Mesenchymal stem cell (in vitro differentiated cells and primary cell): ENCODE measurements around the gene APOBEC3F.
A peak's percentile ranks its signal among the peaks of the same experiment; 100 is the strongest.
"Not testable (repeated sequence)": the region's sequence is repeated elsewhere in the genome, so short reads cannot be mapped to it uniquely, and the experiment has no call there.

ENCODE experiments used
- DNase-seq: peaks from one replicate; pipeline ENCODE4 v3.0.0-alpha.2; 2013
- H2AFZ ChIP-seq: one replicate; pipeline ENCODE4 v1.6.1; 2013; ENCODE audit warnings: low read depth, mild to moderate bottlenecking, control low read depth, inconsistent platforms, low read length, moderate library complexity
- H2AK5ac ChIP-seq: 2 replicates; pipeline ENCODE4 v1.6.1; 2013; ENCODE audit warnings: low read length, moderate library complexity, mild to moderate bottlenecking, inconsistent platforms; ENCODE audit not compliant: severe bottlenecking
- H2BK120ac ChIP-seq: one replicate; pipeline ENCODE4 v1.6.1; 2013; ENCODE audit warnings: low read depth, mild to moderate bottlenecking, inconsistent platforms, low read length, moderate library complexity
- H2BK12ac ChIP-seq, 2 experiments: one replicate each; pipeline ENCODE4 v1.6.1; 2013; ENCODE audit warnings: inconsistent platforms in 2 of 2, low read length in 2 of 2, mild to moderate bottlenecking in 2 of 2, moderate library complexity in 2 of 2, control low read depth in 1 of 2
- H2BK15ac ChIP-seq: one replicate; pipeline ENCODE4 v1.6.1; 2013; ENCODE audit warnings: mild to moderate bottlenecking, low read depth, inconsistent platforms; ENCODE audit not compliant: poor library complexity, severe bottlenecking
- H2BK5ac ChIP-seq: 2 replicates; pipeline ENCODE4 v1.6.1; 2013; ENCODE audit warnings: low read depth, mild to moderate bottlenecking, low read length, control low read depth, inconsistent platforms; ENCODE audit not compliant: poor library complexity, severe bottlenecking
- H3K14ac ChIP-seq, 2 experiments: one replicate each; pipeline ENCODE4 v1.6.1; 2013; ENCODE audit warnings: inconsistent platforms in 2 of 2, low read length in 2 of 2, control low read depth in 1 of 2, mild to moderate bottlenecking in 1 of 2, moderate library complexity in 1 of 2
- H3K18ac ChIP-seq, 2 experiments: one replicate each; pipeline ENCODE4 v1.6.1; 2013; ENCODE audit warnings: inconsistent platforms in 2 of 2, low read length in 2 of 2, control low read depth in 1 of 2, low read depth in 1 of 2, mild to moderate bottlenecking in 1 of 2
- H3K23ac ChIP-seq, 2 experiments: one replicate each; pipeline ENCODE4 v1.6.1; 2013; ENCODE audit warnings: inconsistent platforms in 2 of 2, low read length in 2 of 2, mild to moderate bottlenecking in 2 of 2, moderate library complexity in 2 of 2, control low read depth in 1 of 2
- H3K27ac ChIP-seq: 2 replicates; pipeline ENCODE4 v1.5.1; 2013; ENCODE audit warnings: mild to moderate bottlenecking, moderate library complexity, low read length, control low read depth, inconsistent platforms; ENCODE audit not compliant: poor library complexity, severe bottlenecking
- H3K27me3 ChIP-seq, 2 experiments: 2 replicates each; pipeline versions ENCODE4 v1.6.1 to v1.7.0; 2013; ENCODE audit warnings: low read length in 2 of 2, mild to moderate bottlenecking in 2 of 2, moderate library complexity in 2 of 2, control low read depth in 1 of 2, inconsistent platforms in 1 of 2; ENCODE audit not compliant: control insufficient read depth in 1 of 2, insufficient read depth in 1 of 2
- H3K36me3 ChIP-seq, 2 experiments: 2 replicates each; pipeline versions ENCODE4 v1.6.1 to v1.7.0; 2013; ENCODE audit warnings: low read length in 2 of 2, control low read depth in 1 of 2, inconsistent platforms in 1 of 2, low read depth in 1 of 2, mild to moderate bottlenecking in 1 of 2; ENCODE audit not compliant: insufficient read depth in 2 of 2, control insufficient read depth in 1 of 2
- H3K4ac ChIP-seq, 2 experiments: one replicate each; pipeline ENCODE4 v1.6.1; 2013; ENCODE audit warnings: inconsistent platforms in 2 of 2, low read length in 2 of 2, mild to moderate bottlenecking in 2 of 2, moderate library complexity in 2 of 2, control low read depth in 1 of 2, low read depth in 1 of 2
- H3K4me1 ChIP-seq: 2 replicates; pipeline ENCODE4 v1.6.1; 2013; ENCODE audit warnings: low read depth, low read length, control low read depth; ENCODE audit not compliant: control insufficient read depth, insufficient read depth
- H3K4me2 ChIP-seq: 2 replicates; pipeline ENCODE4 v1.6.1; 2013; ENCODE audit warnings: low read length, mild to moderate bottlenecking, inconsistent platforms; ENCODE audit not compliant: poor library complexity, severe bottlenecking
- H3K4me3 ChIP-seq, 2 experiments: 2 replicates each; pipeline versions ENCODE4 v1.5.1 to v1.7.0; 2013; ENCODE audit warnings: low read length in 2 of 2, mild to moderate bottlenecking in 2 of 2, control low read depth in 1 of 2, low read depth in 1 of 2; ENCODE audit not compliant: insufficient read depth in 1 of 2
- H3K79me1 ChIP-seq: replicated peaks from 2 replicates; pipeline ENCODE4 v1.6.1; 2013; ENCODE audit warnings: mild to moderate bottlenecking, control low read depth, low read length, inconsistent platforms; ENCODE audit not compliant: poor library complexity, severe bottlenecking
- H3K9ac ChIP-seq: 2 replicates; pipeline ENCODE4 v1.7.0; 2013; ENCODE audit warnings: mild to moderate bottlenecking, low read length, moderate library complexity
- H3K9me3 ChIP-seq: 2 replicates; pipeline ENCODE4 v1.7.0; 2013; ENCODE audit warnings: mild to moderate bottlenecking, low read length; ENCODE audit not compliant: control insufficient read depth
- H4K8ac ChIP-seq: one replicate; pipeline ENCODE4 v1.6.1; 2013; ENCODE audit warnings: inconsistent platforms, mild to moderate bottlenecking, low read length, moderate library complexity
- H4K91ac ChIP-seq: one replicate; pipeline ENCODE4 v1.6.1; 2013; ENCODE audit warnings: mild to moderate bottlenecking, low read length, inconsistent platforms
- WGBS: methylation state at CpG from one replicate; pipeline ENCODE4 v1.1.7; 2013; ENCODE audit warnings: mixed read lengths; 5-methylcytosine and 5-hydroxymethylcytosine counted together

Gene APOBEC3F

DNA sequence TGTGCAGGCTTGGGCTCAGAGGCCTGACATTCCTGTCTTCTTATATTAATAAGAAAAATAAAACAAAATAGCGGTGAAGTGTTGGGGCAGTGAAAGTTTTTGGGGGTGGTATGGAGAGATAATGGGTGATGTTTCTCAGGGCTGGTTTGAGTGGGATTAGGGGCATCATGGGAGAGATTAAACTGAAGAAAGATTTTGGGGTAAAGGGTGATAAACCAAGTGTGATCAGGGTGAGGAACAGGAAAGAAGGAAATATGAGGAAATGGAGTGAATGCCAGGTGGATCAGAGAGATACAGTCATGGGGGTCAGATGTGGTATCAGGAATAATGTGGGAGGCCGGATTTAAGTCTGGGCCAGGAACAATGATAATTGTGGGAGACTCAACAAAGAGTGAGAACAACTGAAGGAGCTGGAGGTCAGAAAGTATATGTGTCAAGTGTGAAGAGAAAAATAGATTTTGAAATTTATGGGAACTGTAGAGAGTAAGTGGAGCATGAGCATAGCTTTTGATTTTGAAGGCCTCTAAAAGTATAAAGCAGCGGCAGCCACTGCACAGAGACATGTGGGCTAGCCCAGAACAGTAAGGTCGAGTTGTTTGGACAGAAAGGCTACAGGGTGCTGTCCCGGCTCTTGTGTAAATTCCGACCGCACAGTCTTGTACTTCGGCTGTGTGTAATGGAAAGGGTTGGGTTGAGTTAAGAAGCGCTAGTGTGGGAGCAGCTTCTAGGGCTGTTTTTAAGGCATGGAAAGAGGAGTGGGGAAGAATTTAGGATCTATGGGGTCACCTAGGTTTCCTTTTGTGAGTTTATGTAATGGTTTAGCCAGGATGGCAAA, 26.0 kb downstream of the APOBEC3F start:
- H3K4ac ChIP-seq, H3K23ac ChIP-seq, H2BK12ac ChIP-seq, H3K4me1 ChIP-seq, H3K18ac ChIP-seq, H3K9me3 ChIP-seq, H2AK5ac ChIP-seq, H4K91ac ChIP-seq, H3K14ac ChIP-seq, H3K36me3 ChIP-seq, H2BK15ac ChIP-seq, H2AFZ ChIP-seq, H3K9ac ChIP-seq, H4K8ac ChIP-seq, H3K4me3 ChIP-seq, H3K27ac ChIP-seq, DNase-seq, H2BK120ac ChIP-seq, H3K79me1 ChIP-seq, H3K4me2 ChIP-seq, H2BK5ac ChIP-seq: not testable (repeated sequence)
- 87% methylated on average over 9 of the region's 9 CpGs for WGBS
- H3K27me3 ChIP-seq: peaks cover 3 to 28% of the 10 kb centered on the region in 2 experiments

DNA sequence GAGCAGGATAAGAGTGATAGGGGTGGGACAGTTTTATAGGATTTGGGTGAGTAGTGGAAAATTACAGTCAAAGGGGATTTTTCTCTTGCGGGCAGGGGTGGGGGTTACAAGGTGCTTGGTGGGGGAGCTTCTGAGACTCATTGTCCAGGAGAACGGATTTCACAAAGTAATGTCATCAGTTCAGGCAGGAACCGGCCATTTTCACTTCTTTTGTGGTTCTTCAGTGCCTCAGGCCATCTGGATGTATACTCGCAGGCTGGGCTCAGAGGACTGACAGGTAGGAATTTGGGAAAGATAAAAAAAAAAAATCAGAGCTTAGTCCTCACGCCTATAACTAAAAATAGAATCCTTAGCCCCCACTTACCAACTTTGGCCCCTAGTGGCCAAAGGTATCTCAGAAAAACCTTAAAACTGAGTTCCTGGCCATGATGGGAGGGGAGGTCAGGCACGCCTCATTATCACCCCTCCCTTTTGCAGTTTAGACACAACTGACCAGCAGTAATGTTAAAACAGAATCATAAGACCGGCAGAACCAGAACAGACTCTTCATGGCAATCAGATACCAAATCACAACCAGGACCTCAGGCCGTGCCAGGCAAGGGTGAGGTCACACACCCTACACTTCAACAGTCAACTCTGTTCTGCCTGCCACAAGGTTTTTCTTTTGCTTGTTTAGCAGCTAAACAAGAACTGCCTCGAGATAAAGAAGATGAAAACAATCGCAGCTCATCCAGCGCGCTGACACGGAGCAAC, 27.5 kb downstream of the APOBEC3F start:
- no peaks in the 10 kb centered on the region for H3K9me3 ChIP-seq
- peaks cover 2% of the 10 kb centered on the region for H3K4me1 ChIP-seq
- H3K18ac ChIP-seq: no peak overlapping the region
- H3K27ac ChIP-seq: no peak overlapping the region
- peaks cover 0 to 21% of the 10 kb centered on the region in 2 experiments for H3K27me3 ChIP-seq
- H3K4me2 ChIP-seq: no peak overlapping the region
- no peaks in the 10 kb centered on the region for H3K79me1 ChIP-seq
- H4K8ac ChIP-seq: no peak overlapping the region
- no peak overlapping the region for H2AFZ ChIP-seq
- H2BK120ac ChIP-seq: no peak overlapping the region
- no peak overlapping the region for H3K4me3 ChIP-seq
- no peak overlapping the region for H2AK5ac ChIP-seq
- H4K91ac ChIP-seq: no peak overlapping the region
- no peak overlapping the region for H3K4ac ChIP-seq
- H3K23ac ChIP-seq: no peak overlapping the region
- H3K36me3 ChIP-seq: no peaks in the 10 kb centered on the region
- no peak overlapping the region for H2BK12ac ChIP-seq
- DNase-seq: no peak
- H3K9ac ChIP-seq: no peak overlapping the region
- no peak overlapping the region for H2BK5ac ChIP-seq
- H2BK15ac ChIP-seq: no peak overlapping the region
- 73% methylated on average over 13 of the region's 13 CpGs for WGBS
- no peak overlapping the region for H3K14ac ChIP-seq

DNA sequence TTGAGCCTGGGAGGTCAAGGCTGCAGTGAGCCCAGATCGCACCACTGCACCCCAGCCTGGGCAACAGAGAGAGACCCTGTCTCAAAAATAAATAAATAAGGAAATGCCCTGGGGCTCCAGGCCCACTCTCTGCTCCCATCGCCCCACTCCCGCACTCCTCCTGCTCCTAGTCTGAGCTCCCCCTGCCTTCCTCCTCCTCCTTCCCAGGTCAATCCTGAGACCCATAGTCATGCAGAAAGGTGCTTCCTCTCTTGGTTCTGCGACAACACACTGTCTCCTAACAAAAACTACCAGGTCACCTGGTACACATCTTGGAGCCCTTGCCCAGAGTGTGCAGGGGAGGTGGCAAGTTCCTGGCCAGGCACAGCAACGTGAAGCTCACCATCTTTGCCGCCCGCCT, 29.5 kb downstream of the APOBEC3F start:
- Histone ChIP-seq H2BK5ac (no peak overlapping the region), H3K9me3 (no peaks in the 10 kb centered on the region), H3K23ac (no peak overlapping the region), H2BK12ac (no peak overlapping the region), H4K8ac (no peak overlapping the region), H3K4me3 (no peak overlapping the region), H3K9ac (no peak overlapping the region), H4K91ac (no peak overlapping the region), H3K4me2 (no peak overlapping the region), H3K27ac (no peak overlapping the region), H3K79me1 (no peaks in the 10 kb centered on the region), H3K27me3 (peaks cover 0 to 21% of the 10 kb centered on the region in 2 experiments), H3K4ac (no peak overlapping the region), H3K4me1 (peaks cover 2% of the 10 kb centered on the region), H3K18ac (no peak overlapping the region), H2BK15ac (no peak overlapping the region), H3K36me3 (no peaks in the 10 kb centered on the region), H2AK5ac (no peak overlapping the region), H3K14ac (no peak overlapping the region), H2AFZ (no peak overlapping the region), H2BK120ac (no peak overlapping the region)
- DNase-seq: no peak
- WGBS: 73% methylated on average over 5 of the region's 7 CpGs

DNA sequence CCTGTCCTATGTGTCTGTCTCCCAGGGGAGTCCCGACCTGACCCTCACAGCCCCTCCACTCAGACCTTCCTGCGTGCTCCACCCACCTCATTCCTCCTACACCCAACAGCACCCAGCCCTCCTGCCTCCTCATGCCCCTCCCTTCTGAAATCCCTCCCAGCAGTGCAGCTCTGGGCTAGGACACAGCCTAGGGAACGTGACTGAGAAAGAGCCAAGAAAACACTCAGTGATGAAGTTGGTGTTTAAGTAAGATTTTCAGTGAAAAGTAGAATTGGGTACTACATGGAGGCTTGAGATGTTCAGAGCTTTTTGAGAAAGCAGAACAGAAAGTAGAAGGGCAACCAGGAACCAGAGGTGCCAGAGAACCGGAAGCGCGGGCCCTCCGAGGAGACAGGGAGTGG, 31.9 kb downstream of the APOBEC3F start:
- not testable (repeated sequence) for DNase-seq, H3K9me3 ChIP-seq, H2AFZ ChIP-seq, H2BK5ac ChIP-seq, H3K4me1 ChIP-seq, H3K36me3 ChIP-seq, H2BK15ac ChIP-seq, H3K27ac ChIP-seq, H3K4me2 ChIP-seq, H2BK120ac ChIP-seq, H3K23ac ChIP-seq, H3K4me3 ChIP-seq, H4K91ac ChIP-seq, H3K9ac ChIP-seq, H2BK12ac ChIP-seq, H2AK5ac ChIP-seq, H3K4ac ChIP-seq, H3K79me1 ChIP-seq, H3K14ac ChIP-seq, H4K8ac ChIP-seq
- Histone ChIP-seq H3K27me3 (peaks cover 0 to 15% of the 10 kb centered on the region in 2 experiments), H3K18ac (peak overlapping the region in 1 of 2 experiments; percentile 24)
- WGBS: 91% methylated on average over 6 of the region's 7 CpGs
